GM12878 (cell line): ENCODE data around the gene ACTRT3. TPM values are rescaled to one million over a fixed set of nuclear protein-coding genes. Genes with fewer than 3 reads are reported as not detected.

Experiments
- ATAC-seq: fragments of 200-7000 bp; cut with Tn5 transposase; 3 replicates; pipeline ENCODE4 v1.9.1; 2020; ENCODE audit warnings: mild to moderate bottlenecking, moderate library complexity
- BruUV-seq: library from RNA; stranded (reverse); fragments of 400-500 nt; replicated peaks from 2 replicates; lab custom pipeline; 2021; lab: Mats Ljungman, UMichigan
- CTCF ChIA-PET: fragments of 300-600 bp; sonication (Branson Sonifier 250); formaldehyde crosslinking; extraction: SDS; loops from one replicate; lab custom pipeline; 2021; ENCODE audit warnings: inconsistent platforms; lab: Yijun Ruan, JAX
- POLR2A ChIA-PET: fragments of 350-600 bp; formaldehyde crosslinking; extraction: SDS; loops from one replicate; lab custom pipeline; 2021; ENCODE audit warnings: inconsistent platforms; lab: Charles Lee
- RAD21 ChIA-PET: fragments of 300-600 bp; sonication (Branson Sonifier 250); formaldehyde crosslinking; loops from one replicate; lab custom pipeline; 2023; ENCODE audit warnings: antibody characterized with exemption; ENCODE audit not compliant: unreplicated experiment; lab: Charles Lee
- SMC1A ChIA-PET: fragments of 300-600 bp; sonication (Branson Sonifier 250); formaldehyde crosslinking; loops from one replicate; lab custom pipeline; 2023; ENCODE audit not compliant: unreplicated experiment, uncharacterized antibody; lab: Charles Lee
- DNase-seq: peaks from one replicate; pipeline ENCODE4 v3.0.0-alpha.2; 2011; ENCODE audit warnings: low read depth, low spot score
- FAIRE-seq: peaks from 3 replicates; lab custom pipeline; 2011; peaks lifted over from hg19 to GRCh38; lab: Jason Lieb, UNC
- H2AFZ ChIP-seq: 2 replicates; pipeline ENCODE4 v1.6.0; 2011; ENCODE audit warnings: low read depth, low read length, control low read depth; ENCODE audit not compliant: control insufficient read depth
- H3K27ac ChIP-seq: 2 replicates; pipeline ENCODE4 v1.5.1; 2011; ENCODE audit warnings: control low read depth; ENCODE audit not compliant: control insufficient read depth, insufficient read depth
- H3K27me3 ChIP-seq, 2 experiments: replicated peaks in 1 of 2; 2 replicates each; pipeline versions ENCODE4 v1.6.0 to v1.6.1; 2011; ENCODE audit warnings: low read length in 1 of 2; ENCODE audit not compliant: control insufficient read depth in 2 of 2, insufficient read depth in 2 of 2
- H3K36me3 ChIP-seq, 2 experiments: 2 replicates each; pipeline ENCODE4 v1.5.1; 2011; ENCODE audit warnings: low read length in 1 of 2; ENCODE audit not compliant: control insufficient read depth in 2 of 2, insufficient read depth in 2 of 2
- H3K4me1 ChIP-seq: 2 replicates; pipeline ENCODE4 v1.6.1; 2011; ENCODE audit warnings: mild to moderate bottlenecking, low read length, moderate library complexity, mixed read lengths; ENCODE audit not compliant: control insufficient read depth, insufficient read depth
- H3K4me2 ChIP-seq: 2 replicates; pipeline ENCODE4 v1.6.0; 2011; ENCODE audit warnings: control low read depth; ENCODE audit not compliant: control insufficient read depth, insufficient read depth
- H3K4me3 ChIP-seq: fragments of 200-600 bp; sonication (generic); 2 replicates; pipeline ENCODE4 v1.5.1; 2016
- H3K79me2 ChIP-seq: 2 replicates; pipeline ENCODE4 v1.6.0; 2011; ENCODE audit warnings: low read length; ENCODE audit not compliant: control insufficient read depth, insufficient read depth
- H3K9ac ChIP-seq: 2 replicates; pipeline ENCODE4 v1.8.0; 2011; ENCODE audit warnings: low read length, control low read depth, mixed read lengths; ENCODE audit not compliant: control insufficient read depth, insufficient read depth
- H3K9me3 ChIP-seq: replicated peaks from 3 replicates; pipeline ENCODE4 v1.5.1; 2011; ENCODE audit warnings: mild to moderate bottlenecking, low read length; ENCODE audit not compliant: control insufficient read depth, insufficient read depth
- H4K20me1 ChIP-seq: 2 replicates; pipeline ENCODE4 v1.6.0; 2011; ENCODE audit not compliant: control insufficient read depth, insufficient read depth
- BCL3 ChIP-seq: IDR thresholded peaks from 2 replicates; pipeline ENCODE4 v1.6.1; 2011; ENCODE audit warnings: borderline replicate concordance, low read depth, mild to moderate bottlenecking, moderate library complexity, low read length; ENCODE audit not compliant: insufficient read depth, poor library complexity, severe bottlenecking
- BHLHE40 ChIP-seq, 2 experiments: fragments of 450-650 bp in 1 of 2; IDR thresholded peaks; 2 replicates each; pipeline ENCODE4 v1.6.1; 2011 to 2017; ENCODE audit warnings: low read depth in 2 of 2, borderline replicate concordance in 1 of 2, improper control_type of control experiment in 1 of 2, low read length in 1 of 2, mild to moderate bottlenecking in 1 of 2
- BRCA1 ChIP-seq: IDR thresholded peaks from 2 replicates; pipeline ENCODE4 v1.6.1; 2011; ENCODE audit warnings: low read depth, low read length, improper control_type of control experiment
- CBX3 ChIP-seq: fragments of 200-600 bp; sonication (generic); IDR thresholded peaks from 2 replicates; pipeline ENCODE4 v1.6.1; 2016; ENCODE audit warnings: low read depth, borderline replicate concordance
- HDAC2 ChIP-seq: fragments of 200-600 bp; sonication (generic); IDR thresholded peaks from 2 replicates; pipeline ENCODE4 v1.6.1; 2017
- NFXL1 ChIP-seq: fragments of 450-650 bp; IDR thresholded peaks from 2 replicates; pipeline ENCODE4 v1.6.1; 2017; ENCODE audit warnings: antibody characterized with exemption, mild to moderate bottlenecking, borderline replicate concordance
- PRDM15 ChIP-seq: fragments of 450-650 bp; formaldehyde crosslinking; IDR thresholded peaks from 2 replicates; pipeline ENCODE4 v1.4.0; 2020; ENCODE audit warnings: mild to moderate bottlenecking, moderate library complexity
- RB1 ChIP-seq: fragments of 450-650 bp; formaldehyde crosslinking; IDR thresholded peaks from 2 replicates; pipeline ENCODE4 v1.6.1; 2017; ENCODE audit warnings: mild to moderate bottlenecking, borderline replicate concordance
- SMC3 ChIP-seq: IDR thresholded peaks from 2 replicates; pipeline ENCODE4 v1.6.1; 2011; ENCODE audit warnings: low read length, improper control_type of control experiment, borderline replicate concordance
- SREBF1 ChIP-seq: IDR thresholded peaks from 2 replicates; pipeline ENCODE4 v1.6.1; 2012; ENCODE audit warnings: mild to moderate bottlenecking, low read length
- STAT1 ChIP-seq: fragments of 450-650 bp; conservative IDR thresholded peaks from 2 replicates; pipeline ENCODE4 v1.6.1; 2014; ENCODE audit warnings: antibody characterized with exemption, mild to moderate bottlenecking
- USF1 ChIP-seq: IDR thresholded peaks from 2 replicates; pipeline ENCODE4 v1.6.1; 2011; ENCODE audit warnings: borderline replicate concordance, low read depth, mild to moderate bottlenecking, moderate library complexity, mixed read lengths, low read length; ENCODE audit not compliant: insufficient read depth; ENCODE audit errors: extremely low read length
- USF2 ChIP-seq: IDR thresholded peaks from 2 replicates; pipeline ENCODE4 v1.6.1; 2011; ENCODE audit warnings: low read depth, low read length, improper control_type of control experiment, borderline replicate concordance
- in situ Hi-C: fragments of 300-500 bp; cut with MboI; formaldehyde crosslinking; loops from 9 replicates; pipeline ENCODE4 v1.14.3; 2018; ENCODE audit warnings: mixed read lengths
- intact Hi-C: fragments of 100-400 bp; cut with micrococcal nuclease; formaldehyde crosslinking; loops from one replicate; pipeline ENCODE4 v1.14.2; 2022; ENCODE audit not compliant: unreplicated experiment
- polyA plus RNA-seq, 11 experiments: library from polyadenylated mRNA; depleted of rRNA in 4 of 11; unstranded in 6 of 11; stranded (reverse) in 5 of 11; fragments of >200 nt; fragmentation: Nextera tagmentation in 4 of 11; fragmentation: Illumina TruSeq in 1 of 11; extraction: Ambion mirVana in 4 of 11; extraction: Trizol in 1 of 11; gene quantifications; 1 replicate in 1 of 11; 2 replicates in 10 of 11; pipeline versions ENCODE4 v1.2.1 to v1.2.3, GENCODE V29; 2011 to 2016; ENCODE audit warnings: inconsistent platforms in 2 of 11, missing spikeins in 2 of 11, low read depth in 1 of 11
- total RNA-seq, 4 experiments: library from RNA; depleted of rRNA in 3 of 4; stranded (reverse); fragments of >200 nt in 3 of 4; fragmentation: Illumina TruSeq in 1 of 4; extraction: Trizol in 1 of 4; gene quantifications; 2 replicates each; pipeline versions ENCODE4 v1.2.1 to v1.2.3, GENCODE V29; 2013 to 2021

The ACTRT3 gene
- total and polyA plus RNA-seq, 10 of the 15 experiments (the other 5 are each of a cell fraction or from before 2014, with no cell fraction given) = 0.02 to 0.58 (median 0.11) TPM; not detected in 1

- Histone ChIP-seq H3K27me3 (no peaks in the 10 kb centered on the region), H3K4me2 (no peak overlapping the region), H3K4me1 (no peaks in the 10 kb centered on the region), H3K9ac (no peak overlapping the region), H4K20me1 (no peaks in the 10 kb centered on the region), H3K79me2 (no peaks in the 10 kb centered on the region), H3K27ac (no peak overlapping the region), H3K36me3 (peaks cover 0 to 24% of the 10 kb centered on the region in 2 experiments; a peak in 3 of 4 replicates), H3K9me3 (no peaks in the 10 kb centered on the region), H2AFZ (no peak overlapping the region), H3K4me3 (no peak overlapping the region)
- no peak for ATAC-seq
- ChIA-PET POLR2A (no interaction called here), SMC1A (interaction anchor here (0.6 to 1.5 kb wide), 2 partner anchors 19 to 21 kb away, joined by 3 read pairs; no protein-coding TSS in a partner anchor), RAD21 (no interaction called here), CTCF (no interaction called here)
- no peak for DNase-seq
- TF ChIP-seq SMC3 (no peak), BCL3 (no peak), PRDM15 (no peak), SREBF1 (no peak), USF2 (no peak), STAT1 (no peak), RB1 (no peak), BHLHE40 (IDR thresholded peaks at IDR 0.05; ENCODE audit: borderline replicate concordance in 1 of 2, low read depth in 2 of 2, low read length in 1 of 2) (no peak), CBX3 (no peak), NFXL1 (no peak), HDAC2 (no peak), BRCA1 (no peak), USF1 (no peak)
- no TSS peak for BruUV-seq
- no peak for FAIRE-seq
- in situ Hi-C loops (no loop called here), intact Hi-C loops (no loop called here)
Observed at GRCh38 chr3:169790219-169790618, 20.9 kb upstream of the ACTRT3 start.
